Gastroesophageal sphincter (tissue), 3 donors: Measurements from ENCODE around the gene FCER2.

ENCODE experiments used
- POLR2A ChIP-seq, 2 donors: fragments of 450-650 bp; IDR thresholded peaks; one replicate each; pipeline ENCODE4 v1.6.1; 2017; ENCODE audit warnings: antibody characterized with exemption in 2 of 2, mild to moderate bottlenecking in 2 of 2, moderate library complexity in 1 of 2
- TF ChIP-seq, protein P1 (sequence below), 4 experiments: fragments of 200-600 bp in 2 of 4; fragments of 450-650 bp in 2 of 4; sonication (generic) in 1 of 4; IDR thresholded peaks; one replicate each; pipeline ENCODE4 v1.5.1; 2017 to 2019; ENCODE audit warnings: antibody characterized with exemption in 4 of 4, mild to moderate bottlenecking in 2 of 4, moderate library complexity in 2 of 4

DNA sequence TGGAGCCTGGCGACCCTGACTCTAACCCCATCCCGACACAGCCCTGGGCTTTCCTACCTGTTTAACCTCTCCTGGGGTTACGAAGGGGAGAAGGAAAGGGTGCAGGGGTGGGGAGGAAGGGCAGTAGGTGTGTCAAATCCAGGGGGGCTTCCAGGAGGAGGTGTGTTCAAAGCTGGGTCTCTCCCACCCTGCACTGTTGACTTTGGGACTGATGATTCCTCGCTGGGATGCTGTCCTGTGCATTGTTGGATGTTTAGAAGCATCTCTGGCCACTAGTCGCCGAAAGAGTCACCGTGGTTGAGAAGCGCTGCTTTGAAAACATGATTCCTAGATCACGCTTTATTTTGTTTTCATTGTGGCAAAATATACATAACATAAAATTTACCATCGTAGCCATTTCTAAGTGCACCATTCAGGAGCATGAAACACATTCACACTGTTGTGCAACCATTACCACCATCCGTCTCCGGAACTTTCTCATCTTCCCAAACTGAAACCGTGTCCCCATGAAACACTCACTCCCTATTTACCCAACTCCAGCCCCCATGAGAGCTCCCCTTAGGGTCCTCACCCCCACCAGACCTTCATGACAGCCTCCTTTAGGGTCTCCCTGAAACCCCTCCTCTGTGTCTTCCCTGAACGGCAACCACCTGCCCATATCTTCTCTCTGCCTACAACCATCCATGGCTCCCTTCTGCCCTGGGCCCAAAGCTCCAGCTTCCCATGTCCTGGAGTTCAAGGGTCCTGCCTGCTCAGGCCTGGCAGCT is 4.4 kb upstream of the FCER2 start:
- TF ChIP-seq POLR2A (IDR thresholded peaks at IDR 0.05) = no peak
- TF ChIP-seq, protein P1, sequence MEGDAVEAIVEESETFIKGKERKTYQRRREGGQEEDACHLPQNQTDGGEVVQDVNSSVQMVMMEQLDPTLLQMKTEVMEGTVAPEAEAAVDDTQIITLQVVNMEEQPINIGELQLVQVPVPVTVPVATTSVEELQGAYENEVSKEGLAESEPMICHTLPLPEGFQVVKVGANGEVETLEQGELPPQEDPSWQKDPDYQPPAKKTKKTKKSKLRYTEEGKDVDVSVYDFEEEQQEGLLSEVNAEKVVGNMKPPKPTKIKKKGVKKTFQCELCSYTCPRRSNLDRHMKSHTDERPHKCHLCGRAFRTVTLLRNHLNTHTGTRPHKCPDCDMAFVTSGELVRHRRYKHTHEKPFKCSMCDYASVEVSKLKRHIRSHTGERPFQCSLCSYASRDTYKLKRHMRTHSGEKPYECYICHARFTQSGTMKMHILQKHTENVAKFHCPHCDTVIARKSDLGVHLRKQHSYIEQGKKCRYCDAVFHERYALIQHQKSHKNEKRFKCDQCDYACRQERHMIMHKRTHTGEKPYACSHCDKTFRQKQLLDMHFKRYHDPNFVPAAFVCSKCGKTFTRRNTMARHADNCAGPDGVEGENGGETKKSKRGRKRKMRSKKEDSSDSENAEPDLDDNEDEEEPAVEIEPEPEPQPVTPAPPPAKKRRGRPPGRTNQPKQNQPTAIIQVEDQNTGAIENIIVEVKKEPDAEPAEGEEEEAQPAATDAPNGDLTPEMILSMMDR (IDR thresholded peaks at IDR 0.05) = no peak
